ENCODE measurements around the gene SLC26A11. TPM values are rescaled to one million over a fixed set of nuclear protein-coding genes. Genes with fewer than 3 reads are reported as not detected.
"Not testable (repeated sequence)": the region's sequence is repeated elsewhere in the genome, so short reads cannot be mapped to it uniquely, and the experiment has no call there.

SLC26A11 gene
- total RNA-seq, 1 donor from 2014 or later = 26.6 TPM

GRCh38 chr17:80195671-80196529, 24.3 kb upstream of the SLC26A11 start:
- DNase-seq (ENCODE audit: extremely low read depth, low read depth, low spot score) = no peak

DNA sequence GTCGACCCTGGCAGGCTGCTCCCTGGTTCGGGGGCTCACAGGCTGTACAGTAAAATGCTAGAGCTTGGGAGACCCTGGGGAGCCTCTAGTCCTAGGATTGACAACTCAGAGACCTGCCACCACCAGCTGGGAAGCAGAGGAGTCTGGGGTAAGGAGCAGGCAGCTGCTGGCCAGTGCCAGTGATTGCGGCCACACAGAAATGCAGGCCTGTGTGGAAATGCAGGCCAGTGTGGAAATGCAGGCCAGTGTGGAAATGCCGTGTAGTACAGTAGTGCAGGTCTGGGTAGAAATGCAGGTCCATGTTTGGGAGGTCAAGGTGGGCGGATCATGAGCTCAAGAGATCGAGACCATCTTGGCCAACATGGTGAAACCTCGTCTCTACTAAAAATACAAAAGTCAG, 23.6 kb upstream of the SLC26A11 start:
- no peak for DNase-seq (ENCODE audit: extremely low read depth, low read depth, low spot score)

- no peak for DNase-seq (ENCODE audit: extremely low read depth, low read depth, low spot score)
Observed at GRCh38 chr17:80198144-80198661, 22.0 kb upstream of the SLC26A11 start.

- not testable (repeated sequence) for DNase-seq (ENCODE audit: extremely low read depth, low read depth, low spot score)
Observed at GRCh38 chr17:80199295-80199694, 20.9 kb upstream of the SLC26A11 start.

DNA sequence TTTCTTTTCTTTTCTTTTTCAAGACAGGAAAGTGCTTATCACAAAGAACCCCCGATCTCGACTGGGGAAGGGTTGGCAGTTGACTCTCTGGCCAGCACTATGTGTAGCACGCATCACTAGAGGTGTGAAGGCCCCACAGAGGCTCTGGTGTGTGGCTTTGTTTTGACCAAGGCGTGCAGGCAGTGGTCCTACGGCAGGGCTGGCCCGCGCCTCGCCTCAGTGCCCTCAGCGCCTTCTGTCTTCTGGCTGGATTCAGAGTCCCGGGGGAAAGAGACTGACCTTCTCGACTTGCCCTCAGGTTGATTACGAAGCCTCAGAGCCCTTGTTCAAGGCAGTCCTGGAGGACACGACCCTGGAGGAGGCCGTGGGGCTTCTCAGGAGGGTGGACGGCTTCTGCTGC, 18.8 kb upstream of the SLC26A11 start:
- no peak for DNase-seq (ENCODE audit: extremely low read depth, low read depth, low spot score)

- DNase-seq (ENCODE audit: extremely low read depth, low read depth, low spot score) = no peak
Observed at GRCh38 chr17:80202197-80202596, 18.0 kb upstream of the SLC26A11 start.

- no peak for DNase-seq (ENCODE audit: extremely low read depth, low read depth, low spot score)
Observed at GRCh38 chr17:80203471-80203963, 16.7 kb upstream of the SLC26A11 start.

DNA sequence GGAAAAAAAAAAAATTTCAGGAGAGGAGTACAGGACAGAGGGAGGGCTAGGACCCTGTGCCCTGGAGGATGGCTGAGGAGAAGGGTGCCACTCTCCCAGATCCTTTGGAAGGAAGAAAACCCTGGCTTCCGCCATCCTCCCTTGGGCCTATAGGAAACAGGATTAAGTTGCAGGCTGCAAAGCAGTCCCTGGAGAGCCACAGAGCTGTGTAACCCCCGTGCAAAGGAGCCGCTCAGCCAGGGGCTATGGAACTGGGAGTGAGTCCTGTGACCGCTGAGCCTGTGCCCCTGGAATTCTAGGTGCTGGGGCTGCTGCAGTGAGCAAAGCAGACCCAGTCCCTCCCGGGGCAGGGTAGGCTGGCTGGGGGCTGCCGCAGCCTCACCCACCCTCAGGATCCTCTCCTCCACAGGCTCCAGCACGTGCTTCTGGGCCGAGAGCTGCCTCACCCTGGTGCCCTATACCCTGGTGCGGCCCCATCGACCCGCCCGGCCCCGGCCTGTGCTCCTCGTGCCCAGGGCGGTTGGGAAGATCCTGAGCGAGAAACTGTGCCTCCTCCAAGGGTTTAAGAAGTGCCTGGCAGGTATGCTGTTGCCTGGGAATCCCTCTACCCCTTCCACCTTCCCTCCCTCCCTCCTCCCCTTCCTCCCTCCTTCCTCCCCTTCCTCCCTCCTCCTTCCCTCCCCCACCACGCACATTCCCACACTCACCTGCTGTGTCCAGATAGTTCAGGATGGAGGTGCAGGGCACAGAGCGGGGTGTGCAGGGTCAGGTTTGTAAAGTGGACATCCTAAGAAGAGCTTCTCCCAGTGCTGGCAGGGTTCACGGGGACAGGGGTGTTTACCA, 15.4 kb upstream of the SLC26A11 start:
- no peak for DNase-seq (ENCODE audit: extremely low read depth, low read depth, low spot score)

GRCh38 chr17:80205811-80206210, 14.4 kb upstream of the SLC26A11 start:
- DNase-seq (ENCODE audit: extremely low read depth, low read depth, low spot score) = no peak

GRCh38 chr17:80208050-80208449, 12.2 kb upstream of the SLC26A11 start:
- DNase-seq (ENCODE audit: extremely low read depth, low read depth, low spot score) = no peak

- DNase-seq (ENCODE audit: extremely low read depth, low read depth, low spot score) = no peak
Observed at GRCh38 chr17:80209765-80210164, 10.5 kb upstream of the SLC26A11 start.

DNA sequence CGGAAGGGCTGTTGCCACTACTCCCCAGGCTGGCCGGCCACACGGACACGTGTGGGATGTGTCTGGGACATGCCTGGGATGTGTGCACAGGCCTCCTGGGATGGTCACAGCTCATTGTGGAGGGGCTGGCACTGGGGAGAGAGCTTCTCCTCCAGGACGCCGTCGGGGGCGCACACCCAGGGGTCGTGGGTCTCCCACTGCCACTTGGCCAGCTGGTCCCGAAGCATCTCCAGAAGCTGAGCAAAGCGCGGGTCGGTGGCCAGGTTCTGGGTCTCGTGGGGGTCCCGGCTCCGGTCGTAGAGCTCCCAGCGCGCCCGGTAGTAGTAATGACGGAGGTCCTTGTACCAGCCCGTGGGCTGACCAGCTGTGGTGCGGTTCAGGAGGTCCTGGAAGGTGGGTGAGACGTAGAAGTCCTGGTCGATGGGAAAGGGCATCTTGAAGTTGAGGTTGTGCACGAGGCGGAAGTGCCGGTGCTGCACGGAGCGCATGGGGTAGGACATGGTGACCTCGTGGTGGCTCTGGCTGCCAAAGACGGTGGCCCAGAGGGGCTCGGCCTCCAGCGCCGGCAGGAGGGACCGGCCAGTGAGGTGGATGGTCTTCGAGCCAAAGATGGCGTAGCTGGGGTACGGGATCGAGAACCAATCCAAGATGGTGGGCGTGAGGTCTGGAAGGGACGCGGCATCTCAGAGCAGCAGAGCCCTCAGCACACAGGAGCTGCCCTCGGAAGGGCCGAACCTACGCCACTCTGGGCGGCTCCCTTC, 9.7 kb upstream of the SLC26A11 start:
- DNase-seq (ENCODE audit: extremely low read depth, low read depth, low spot score) = no peak

DNA sequence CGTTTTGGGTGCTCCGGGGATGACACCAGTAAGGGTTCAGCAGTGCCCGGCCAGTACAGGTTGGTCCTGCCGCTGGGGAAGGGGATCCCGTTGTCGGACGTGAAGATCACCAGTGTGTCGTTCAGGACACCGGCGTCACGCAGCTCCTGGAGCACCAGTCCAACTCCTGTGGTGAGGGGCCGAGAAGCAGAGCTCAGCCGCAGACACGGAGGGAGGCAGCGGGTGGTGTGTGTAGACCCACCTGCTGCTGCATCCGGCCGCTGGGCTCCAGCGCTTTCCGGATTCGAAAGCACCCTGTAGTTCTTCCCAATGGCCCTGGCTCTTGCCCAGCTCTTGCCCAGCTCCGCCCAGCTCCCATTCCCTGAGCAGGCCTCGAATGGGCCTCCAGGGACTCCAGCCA, 8.1 kb upstream of the SLC26A11 start:
- DNase-seq (ENCODE audit: extremely low read depth, low read depth, low spot score) = no peak

DNA sequence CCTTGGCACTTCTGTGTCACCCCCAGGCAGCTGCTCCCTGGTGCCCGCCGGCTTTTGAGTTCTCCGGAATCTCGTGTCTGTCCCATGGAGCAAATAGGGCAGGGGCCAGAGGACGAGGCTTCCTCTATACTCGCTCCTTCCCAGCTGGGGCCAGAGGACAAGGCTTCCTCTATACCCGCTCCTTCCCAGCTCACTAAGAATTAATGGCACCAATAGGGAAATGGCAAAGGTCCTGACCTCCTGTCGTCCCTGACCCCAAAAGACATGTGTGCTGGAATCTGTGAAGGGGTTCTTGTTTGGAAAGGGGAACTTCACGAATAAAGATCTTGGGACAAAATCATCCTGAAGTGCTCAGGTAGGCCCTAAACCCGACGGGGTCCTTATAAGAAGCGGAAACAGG, 7.7 kb upstream of the SLC26A11 start:
- DNase-seq (ENCODE audit: extremely low read depth, low read depth, low spot score) = no peak

- DNase-seq (ENCODE audit: extremely low read depth, low read depth, low spot score) = no peak
Observed at GRCh38 chr17:80212962-80213642, 7.1 kb upstream of the SLC26A11 start.

DNA sequence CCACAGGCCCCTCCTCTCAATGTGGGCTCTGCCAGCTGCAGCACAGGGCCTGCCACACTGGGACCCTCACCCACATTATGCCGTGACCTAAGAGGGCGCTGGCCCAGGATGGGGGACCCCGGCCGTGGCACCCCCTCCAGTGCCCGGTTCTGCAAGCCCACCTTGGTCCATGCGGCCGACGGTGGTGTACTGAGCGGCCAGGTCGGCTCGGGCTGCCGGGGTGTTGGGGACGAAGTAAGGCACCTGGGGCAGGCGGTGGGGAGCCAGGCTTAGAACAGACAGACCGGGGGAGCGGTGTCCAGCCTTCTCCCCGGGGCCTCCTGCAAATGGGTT, 6.6 kb upstream of the SLC26A11 start:
- DNase-seq (ENCODE audit: extremely low read depth, low read depth, low spot score) = no peak

- DNase-seq (ENCODE audit: extremely low read depth, low read depth, low spot score) = no peak
Observed at GRCh38 chr17:80214012-80214877, 6.0 kb upstream of the SLC26A11 start.

- no peak for DNase-seq (ENCODE audit: extremely low read depth, low read depth, low spot score)
Observed at GRCh38 chr17:80214878-80215210, 5.4 kb upstream of the SLC26A11 start.
